BE2C (cell line): Measurements from ENCODE around the gene TUBB4B.

ENCODE experiments used
- DNase-seq: peaks from one replicate; pipeline ENCODE4 v3.0.0-alpha.2; 2020
- H3K27me3 ChIP-seq: fragments of 250-450 bp; sonication (Bioruptor Pico); 2 replicates; pipeline ENCODE4 v1.5.1; 2020; ENCODE audit warnings: mild to moderate bottlenecking
- H3K36me3 ChIP-seq: fragments of 250-450 bp; sonication (Bioruptor Pico); 2 replicates; pipeline ENCODE4 v1.5.1; 2020; ENCODE audit warnings: mild to moderate bottlenecking
- H3K4me1 ChIP-seq: fragments of 250-450 bp; sonication (Bioruptor Pico); 2 replicates; pipeline ENCODE4 v1.5.1; 2020
- H3K4me3 ChIP-seq: 2 replicates; pipeline ENCODE4 v1.5.1; 2011; ENCODE audit warnings: low read depth, low read length
- H3K9me3 ChIP-seq: fragments of 250-450 bp; sonication (Bioruptor Pico); 2 replicates; pipeline ENCODE4 v1.5.1; 2020
- TF ChIP-seq, protein P1 (sequence below): IDR thresholded peaks from 2 replicates; pipeline ENCODE4 v1.5.1; 2012; ENCODE audit warnings: mild to moderate bottlenecking, low read depth, low read length

Gene TUBB4B

GRCh38 chr9:137244486-137245449 lies 3.7 kb downstream of the TUBB4B start:
- H3K4me3 ChIP-seq: no peak overlapping the region
- DNase-seq: no peak
- no peaks in the 10 kb centered on the region for H3K9me3 ChIP-seq
- H3K36me3 ChIP-seq: peaks cover 24% of the 10 kb centered on the region
- no peaks in the 10 kb centered on the region for H3K27me3 ChIP-seq
- TF ChIP-seq, protein P1, sequence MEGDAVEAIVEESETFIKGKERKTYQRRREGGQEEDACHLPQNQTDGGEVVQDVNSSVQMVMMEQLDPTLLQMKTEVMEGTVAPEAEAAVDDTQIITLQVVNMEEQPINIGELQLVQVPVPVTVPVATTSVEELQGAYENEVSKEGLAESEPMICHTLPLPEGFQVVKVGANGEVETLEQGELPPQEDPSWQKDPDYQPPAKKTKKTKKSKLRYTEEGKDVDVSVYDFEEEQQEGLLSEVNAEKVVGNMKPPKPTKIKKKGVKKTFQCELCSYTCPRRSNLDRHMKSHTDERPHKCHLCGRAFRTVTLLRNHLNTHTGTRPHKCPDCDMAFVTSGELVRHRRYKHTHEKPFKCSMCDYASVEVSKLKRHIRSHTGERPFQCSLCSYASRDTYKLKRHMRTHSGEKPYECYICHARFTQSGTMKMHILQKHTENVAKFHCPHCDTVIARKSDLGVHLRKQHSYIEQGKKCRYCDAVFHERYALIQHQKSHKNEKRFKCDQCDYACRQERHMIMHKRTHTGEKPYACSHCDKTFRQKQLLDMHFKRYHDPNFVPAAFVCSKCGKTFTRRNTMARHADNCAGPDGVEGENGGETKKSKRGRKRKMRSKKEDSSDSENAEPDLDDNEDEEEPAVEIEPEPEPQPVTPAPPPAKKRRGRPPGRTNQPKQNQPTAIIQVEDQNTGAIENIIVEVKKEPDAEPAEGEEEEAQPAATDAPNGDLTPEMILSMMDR: no peak
- H3K4me1 ChIP-seq: peaks cover 16% of the 10 kb centered on the region

DNA sequence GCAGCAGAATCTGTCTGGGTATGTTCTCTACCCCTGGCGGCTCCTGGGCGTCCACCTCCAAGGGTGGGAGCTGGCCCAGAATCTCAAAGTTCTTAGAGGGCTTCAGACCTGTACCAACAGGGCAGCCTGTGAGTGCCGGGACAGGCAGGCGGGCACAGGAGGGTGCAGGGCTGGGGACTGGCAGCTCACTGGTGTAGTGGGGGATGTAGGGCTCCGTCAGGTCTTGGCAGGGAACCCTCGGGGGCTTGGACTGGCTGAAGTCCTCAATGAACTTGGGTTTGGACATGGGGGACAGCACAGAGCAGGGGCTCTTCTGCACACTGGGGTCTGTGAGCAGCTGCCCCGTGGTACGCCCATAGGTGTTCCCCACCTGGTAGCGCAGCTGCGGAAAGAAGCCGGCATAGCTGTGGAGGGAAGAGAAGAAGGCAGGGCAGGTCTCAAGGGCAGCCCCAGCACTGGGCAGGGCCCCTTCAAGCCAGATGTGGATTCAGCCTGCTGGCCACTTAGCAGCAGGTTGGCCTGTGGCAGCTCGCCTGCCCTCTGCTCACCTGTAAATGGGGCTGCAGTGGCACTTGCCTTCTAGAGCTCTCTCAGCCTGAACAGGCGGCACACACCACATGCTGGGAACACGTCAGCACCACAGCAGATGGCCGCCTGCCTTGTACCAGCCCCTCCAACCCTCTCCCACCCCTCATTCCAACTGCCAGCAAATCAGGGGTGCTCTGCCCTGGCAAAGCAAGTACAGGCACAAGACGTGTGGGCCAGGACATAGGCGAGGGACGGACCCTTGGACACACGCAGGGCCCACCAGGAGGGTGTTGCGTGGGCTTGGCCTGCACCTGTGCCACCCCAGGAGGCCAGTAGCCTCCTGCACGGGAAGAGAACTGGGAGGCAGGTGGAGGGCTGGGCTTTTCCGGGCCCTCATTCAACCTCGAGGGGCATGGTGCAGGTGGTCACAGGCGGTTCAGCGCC lies 4.6 kb downstream of the TUBB4B start:
- no peaks in the 10 kb centered on the region for H3K27me3 ChIP-seq
- DNase-seq: no peak
- peaks cover 24% of the 10 kb centered on the region for H3K36me3 ChIP-seq
- peaks cover 16% of the 10 kb centered on the region for H3K4me1 ChIP-seq
- TF ChIP-seq, protein P1: no peak
- H3K4me3 ChIP-seq: no peak overlapping the region
- no peaks in the 10 kb centered on the region for H3K9me3 ChIP-seq

DNA sequence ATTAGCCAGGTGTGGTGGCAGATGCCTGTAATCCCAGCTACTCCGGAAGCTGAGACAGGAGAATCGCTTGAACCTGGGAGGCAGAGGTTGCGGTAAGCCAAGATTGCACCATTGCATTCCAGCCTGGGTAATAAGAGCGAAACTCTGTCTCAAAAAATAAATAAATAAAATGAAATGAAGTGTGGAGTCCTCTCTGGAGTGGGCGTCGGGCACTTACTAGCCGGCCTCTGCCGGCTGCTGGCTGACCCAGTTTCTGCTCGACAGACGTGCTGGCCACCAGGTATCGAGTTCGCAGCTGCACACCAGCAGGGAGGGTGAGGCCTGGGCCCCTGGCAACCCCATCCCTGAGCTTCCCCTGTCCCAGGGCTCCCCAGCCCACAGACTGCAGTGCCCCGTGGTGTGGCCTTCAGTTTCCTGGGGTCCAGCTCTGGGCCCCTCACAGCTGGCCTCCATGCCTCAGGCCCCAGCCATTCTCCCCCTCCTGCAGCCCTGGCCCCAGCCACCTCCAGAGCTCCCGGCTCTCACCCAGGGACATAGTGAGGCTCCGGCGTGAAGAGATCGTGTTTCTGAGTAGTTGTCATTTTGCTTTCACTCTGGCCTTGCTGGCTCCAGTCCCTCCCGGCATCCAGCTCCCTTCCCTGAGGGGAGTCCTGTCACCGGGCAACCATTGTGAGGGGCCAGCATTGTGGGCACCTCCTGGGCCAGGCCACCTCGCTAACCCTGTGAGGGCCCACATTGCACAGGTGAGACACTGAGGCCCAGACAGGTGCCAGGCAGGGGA lies 6.2 kb downstream of the TUBB4B start:
- Histone ChIP-seq H3K9me3 (no peaks in the 10 kb centered on the region), H3K36me3 (peaks cover 17% of the 10 kb centered on the region), H3K4me3 (no peak overlapping the region), H3K27me3 (no peaks in the 10 kb centered on the region), H3K4me1 (peaks cover 15% of the 10 kb centered on the region)
- TF ChIP-seq, protein P1: no peak
- DNase-seq: no peak

- H3K36me3 ChIP-seq: peaks cover 12% of the 10 kb centered on the region
- no peaks in the 10 kb centered on the region for H3K9me3 ChIP-seq
- no peaks in the 10 kb centered on the region for H3K27me3 ChIP-seq
- H3K4me3 ChIP-seq: no peak overlapping the region
- peaks cover 12% of the 10 kb centered on the region for H3K4me1 ChIP-seq
- TF ChIP-seq, protein P1: no peak
- DNase-seq: no peak
Observed at GRCh38 chr9:137247916-137248175, 6.8 kb downstream of the TUBB4B start.

- Histone ChIP-seq H3K36me3 (no peaks in the 10 kb centered on the region), H3K4me3 (no peak overlapping the region), H3K4me1 (no peaks in the 10 kb centered on the region), H3K9me3 (no peaks in the 10 kb centered on the region), H3K27me3 (no peaks in the 10 kb centered on the region)
- TF ChIP-seq, protein P1: no peak
- no peak for DNase-seq
Observed at GRCh38 chr9:137250329-137251193, 9.5 kb downstream of the TUBB4B start.
